CD1c-positive myeloid dendritic cell (primary cell): ENCODE data around the gene LFNG.

Source experiments
- DNase-seq: peaks from one replicate; pipeline ENCODE4 v3.0.0-alpha.2; 2016; ENCODE audit errors: extremely low spot score

The LFNG gene

GRCh38 chr7:2503056-2503941, 16.3 kb upstream of the LFNG start:
- no peak for DNase-seq

DNA sequence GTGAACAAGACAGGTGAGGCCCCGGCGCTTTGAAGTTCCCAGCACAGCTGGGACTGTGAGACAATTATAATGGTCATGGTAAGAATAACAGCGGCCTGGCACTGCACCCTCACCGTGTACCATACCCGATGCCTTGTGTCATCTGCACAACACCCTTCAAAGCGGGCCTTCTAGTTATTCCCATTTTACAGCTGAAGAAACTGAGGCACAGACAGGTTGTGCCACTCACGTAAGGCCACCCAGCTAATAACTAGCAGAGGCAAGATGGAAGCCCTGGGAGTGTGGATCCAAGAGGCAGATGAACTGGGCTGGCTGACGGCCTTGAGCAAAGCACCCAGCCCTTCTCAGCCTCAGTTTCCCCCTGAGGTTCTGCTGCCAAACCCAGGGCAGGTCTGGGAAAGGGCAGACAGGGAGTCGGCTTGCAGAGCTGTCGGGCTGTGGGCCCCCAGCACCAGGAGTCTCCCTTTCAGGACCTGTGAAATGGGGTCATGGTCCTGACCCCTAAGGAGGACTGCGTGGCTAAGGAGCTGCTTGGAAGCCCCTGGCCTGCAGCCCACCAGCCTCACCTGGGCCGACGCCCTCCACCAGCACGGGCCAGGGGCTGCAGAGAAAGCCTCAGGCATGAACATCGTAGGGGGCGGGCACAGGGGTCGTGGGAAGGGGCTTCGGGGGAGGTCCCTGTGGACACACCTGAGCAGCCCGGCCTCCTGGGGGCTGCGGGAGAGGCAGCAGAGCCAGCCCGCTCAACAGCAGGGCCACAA, 15.3 kb upstream of the LFNG start:
- no peak for DNase-seq

DNA sequence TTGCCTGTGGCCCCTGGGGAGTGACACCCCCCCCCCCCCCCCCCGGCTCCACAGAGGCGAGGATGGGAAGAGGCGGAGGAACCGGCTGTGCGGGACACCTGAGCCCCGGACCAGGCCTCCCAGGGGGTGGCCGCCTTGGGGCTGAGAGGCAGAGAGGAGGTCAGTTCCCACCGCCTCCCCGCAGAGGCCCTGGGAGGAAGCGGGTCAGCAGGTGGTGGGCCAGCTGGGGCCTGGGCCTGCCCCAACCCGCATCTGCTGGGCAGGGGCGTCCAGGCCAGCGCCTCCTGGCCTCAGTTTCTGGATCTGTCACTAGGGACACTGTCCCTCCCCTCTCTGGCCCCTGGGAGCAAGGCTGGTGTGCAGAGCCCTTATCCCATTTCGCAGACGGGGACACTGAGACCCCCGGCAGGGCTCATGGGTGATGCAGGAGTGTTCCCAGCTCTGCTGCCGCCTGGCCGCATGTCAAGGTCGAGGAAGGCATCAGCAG, 14.6 kb upstream of the LFNG start:
- no peak for DNase-seq

GRCh38 chr7:2505401-2505800, 14.2 kb upstream of the LFNG start:
- no peak for DNase-seq

GRCh38 chr7:2507208-2507916, 12.2 kb upstream of the LFNG start:
- no peak for DNase-seq

DNA sequence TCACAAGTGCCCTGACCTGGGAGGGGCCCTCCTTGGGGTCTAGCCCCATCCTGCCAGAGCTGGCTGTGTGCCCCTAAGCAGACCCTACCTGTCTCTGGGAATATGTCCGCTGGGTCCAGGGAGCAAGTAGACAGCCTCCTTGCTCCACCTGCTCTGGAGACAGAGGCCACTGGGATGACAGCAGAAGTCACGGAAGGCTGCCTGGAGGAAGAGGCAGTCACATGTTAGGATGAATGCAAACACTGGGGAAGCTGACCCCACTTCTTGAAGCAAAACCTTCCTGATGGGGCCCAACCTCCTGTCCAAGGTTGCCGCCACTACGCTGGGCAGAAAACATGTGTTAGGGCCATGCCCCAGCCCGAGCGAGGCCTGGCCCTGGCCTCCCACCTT, 11.7 kb upstream of the LFNG start:
- DNase-seq = no peak

DNA sequence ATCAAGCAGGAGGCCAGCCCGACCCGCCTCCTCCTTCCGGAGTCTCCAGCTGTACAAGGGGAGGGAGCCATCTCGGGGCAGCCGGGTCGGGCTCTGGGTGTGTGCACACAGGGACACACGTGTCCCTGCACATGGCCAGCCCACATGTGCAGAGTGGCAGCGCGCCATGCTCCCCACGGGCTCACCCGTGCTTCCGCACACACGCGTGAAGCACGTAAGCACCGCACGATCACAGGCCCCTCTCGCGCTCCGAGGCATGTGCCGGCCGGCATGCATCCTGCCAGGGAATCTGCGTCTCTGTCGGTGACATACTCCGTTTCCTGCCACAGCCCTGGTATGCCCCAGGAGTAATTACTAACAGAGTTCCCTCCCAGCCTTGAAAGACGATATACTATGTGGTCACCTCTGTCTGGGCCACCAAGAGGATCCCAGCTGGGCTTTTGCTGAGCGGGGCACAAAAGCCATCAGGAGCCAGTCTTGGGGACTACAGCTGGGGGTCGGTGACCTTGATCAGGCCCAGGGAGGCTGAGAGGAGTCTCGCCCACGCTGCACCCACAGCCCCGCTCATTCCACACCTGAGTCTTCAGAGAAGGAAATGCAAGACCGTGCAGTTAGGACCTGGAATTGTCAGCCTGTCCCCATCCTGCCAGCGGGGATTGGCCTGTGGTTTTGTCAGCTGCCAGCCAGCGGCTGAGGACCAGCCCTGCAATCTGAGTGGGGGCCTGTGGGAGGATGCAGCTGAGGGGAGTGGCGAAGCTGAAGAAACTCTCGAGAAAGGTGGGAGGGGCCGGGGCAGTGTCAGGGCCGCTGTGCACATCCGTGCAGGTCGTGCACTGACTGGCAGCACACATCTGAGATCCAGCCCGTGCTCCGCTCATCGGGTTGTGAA, 11.0 kb upstream of the LFNG start:
- peak; percentile 80 for DNase-seq

GRCh38 chr7:2509298-2509906, 10.2 kb upstream of the LFNG start:
- DNase-seq = no peak

- no peak for DNase-seq
These were observed 9.3 kb upstream of the LFNG start for GRCh38 chr7:2510130-2510776.

- peak; percentile 89 for DNase-seq
These were observed 8.4 kb upstream of the LFNG start for GRCh38 chr7:2510909-2511768.

DNA sequence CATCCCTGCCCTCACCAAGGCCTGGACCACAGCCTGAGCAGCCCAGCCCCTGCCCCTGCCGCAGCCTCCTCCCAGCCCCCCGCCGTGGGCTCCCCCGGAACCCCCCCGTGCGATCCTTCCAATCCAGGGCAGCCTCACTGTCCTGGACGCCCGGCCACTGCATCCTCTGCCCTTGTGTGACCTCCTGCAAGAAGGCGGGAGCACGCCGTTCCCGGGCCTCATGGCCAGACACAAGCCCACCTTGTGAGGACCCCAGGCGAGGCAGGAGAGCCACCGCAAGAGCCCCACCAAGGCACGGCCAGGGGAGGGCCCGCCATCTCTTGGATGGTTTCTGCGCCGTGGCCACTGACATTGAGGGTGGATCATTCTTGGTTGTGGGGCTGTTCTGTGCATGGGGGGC, 7.8 kb upstream of the LFNG start:
- no peak for DNase-seq

GRCh38 chr7:2512179-2512661, 7.4 kb upstream of the LFNG start:
- peak; percentile 28 for DNase-seq

- no peak for DNase-seq
These were observed 6.9 kb upstream of the LFNG start for GRCh38 chr7:2512713-2513112.

- DNase-seq = no peak
These were observed 5.9 kb upstream of the LFNG start for GRCh38 chr7:2513702-2514101.

DNA sequence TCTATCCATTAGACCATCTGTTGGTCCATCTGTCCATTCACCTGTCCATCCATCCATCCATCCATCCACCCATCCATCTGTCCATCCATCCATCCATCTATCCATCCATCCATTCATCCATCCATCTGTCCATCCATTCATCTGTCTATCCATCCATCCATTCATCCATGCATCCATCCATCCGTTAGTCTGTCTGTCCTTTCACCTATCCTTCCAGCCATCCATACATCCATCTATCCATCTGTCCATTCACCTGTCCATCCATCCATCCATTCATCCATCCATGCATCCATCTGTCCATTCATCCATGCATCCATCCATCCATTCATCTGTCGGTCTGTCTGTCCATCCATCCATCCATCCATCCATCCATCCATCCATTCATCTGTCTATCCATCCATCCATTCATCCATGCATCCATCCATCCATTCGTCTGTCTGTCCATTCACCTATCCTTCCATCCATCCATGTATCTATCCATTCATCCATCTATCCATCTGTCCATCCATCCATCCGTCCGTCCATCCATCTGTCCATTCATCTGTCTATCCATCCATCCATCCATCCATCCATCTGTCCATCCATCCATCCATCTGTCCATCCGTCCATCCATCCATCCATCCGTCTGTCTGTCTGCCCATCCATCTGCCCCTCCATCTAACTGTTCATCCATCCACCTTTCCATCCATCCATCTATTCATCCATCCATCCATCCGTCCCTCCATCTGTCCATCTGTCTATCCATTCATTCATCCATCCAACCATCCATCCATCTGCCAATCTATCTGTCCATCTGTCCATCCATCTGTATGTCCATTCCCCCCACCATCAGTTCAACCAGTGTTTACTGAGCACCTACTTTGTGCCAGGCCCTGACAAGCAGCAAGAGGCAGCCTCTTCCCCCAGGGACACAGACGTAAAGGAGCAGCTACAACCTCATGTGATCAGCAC, 4.8 kb upstream of the LFNG start:
- DNase-seq = no peak

DNA sequence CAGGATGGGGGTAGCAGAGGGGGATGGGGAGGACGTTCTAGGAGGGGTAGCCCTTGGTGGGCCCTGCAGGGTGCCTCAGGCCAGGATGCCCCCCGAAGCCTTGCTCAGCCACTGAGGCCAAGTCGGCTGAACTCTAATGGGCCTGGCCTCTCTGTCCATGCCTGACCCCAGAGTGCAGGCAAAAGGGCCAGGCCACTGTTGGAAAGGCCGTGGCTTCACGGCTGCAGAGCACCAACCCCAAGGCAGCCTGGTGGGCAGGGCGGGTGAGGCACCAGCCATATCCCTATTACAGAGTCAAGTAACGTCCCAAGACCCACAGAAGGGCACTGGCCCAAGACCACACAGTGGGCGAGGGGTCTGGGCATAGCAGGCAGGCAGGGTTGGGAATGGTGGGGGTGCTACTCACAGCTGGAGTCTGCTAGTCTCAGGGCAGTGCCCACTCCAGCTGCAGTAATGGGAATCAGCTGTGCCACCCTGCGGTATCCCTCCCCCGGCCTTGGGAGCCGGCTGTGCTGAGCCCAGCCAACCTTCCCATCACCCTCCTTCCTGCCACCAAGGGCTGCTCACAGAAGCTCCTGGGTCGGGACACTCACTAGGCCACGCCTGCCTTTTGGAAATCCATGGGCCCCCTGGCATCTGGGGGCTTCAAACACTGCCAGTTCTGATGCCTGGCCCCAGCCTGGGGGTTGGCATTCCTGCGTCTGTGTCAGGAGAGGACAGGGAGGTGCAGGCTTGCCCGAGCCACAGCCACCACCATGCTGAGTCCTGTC, 4.0 kb upstream of the LFNG start:
- DNase-seq = no peak

DNA sequence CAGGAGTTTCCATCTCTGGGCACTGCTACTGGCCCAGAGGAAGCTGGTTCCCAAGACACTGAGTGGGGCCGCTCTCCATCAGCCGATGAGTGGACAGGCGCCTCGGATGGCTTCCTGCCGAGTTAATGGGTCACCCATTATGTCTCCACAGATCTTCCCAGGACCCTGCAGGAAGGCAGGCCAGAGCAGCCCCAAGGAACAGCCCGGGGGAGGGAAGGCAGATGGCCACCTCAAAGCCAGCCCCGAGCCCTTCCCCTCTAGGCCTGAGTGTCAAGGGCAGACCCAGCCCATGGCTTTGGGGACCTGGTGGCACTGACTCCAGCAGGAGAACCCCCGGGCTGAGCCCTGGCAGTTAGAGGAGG, 3.4 kb upstream of the LFNG start:
- no peak for DNase-seq
